Adrenal gland (tissue), 12 donors: Measurements from ENCODE around the gene CYP4F12. TPM values are rescaled to one million over a fixed set of nuclear protein-coding genes. Genes with fewer than 3 reads are reported as not detected.

Experiments
- DNase-seq, 7 donors: peaks; one replicate each; pipeline ENCODE4 v3.0.0-alpha.2; 2019 to 2020
- H3K27ac ChIP-seq, 5 donors: fragments of 200-600 bp; sonication (generic) in 4 of 5; 1 replicate in 3 of 5; 2 replicates in 2 of 5; pipeline versions ENCODE4 v1.5.1 to v1.8.0; 2016 to 2020; ENCODE audit warnings: mild to moderate bottlenecking in 1 of 5
- H3K27me3 ChIP-seq: fragments of 200-600 bp; 2 replicates; pipeline ENCODE4 v1.8.0; 2021
- H3K36me3 ChIP-seq, 2 donors: fragments of 200-600 bp; replicated peaks in 1 of 2; 1 replicate in 1 of 2; 2 replicates in 1 of 2; pipeline versions ENCODE4 v1.5.1 to v1.8.0; 2018 to 2022
- H3K4me1 ChIP-seq, 2 donors: fragments of 200-600 bp; replicated peaks in 1 of 2; 1 replicate in 1 of 2; 2 replicates in 1 of 2; pipeline versions ENCODE4 v1.5.1 to v1.8.0; 2018 to 2021
- H3K4me3 ChIP-seq, 4 donors: fragments of 200-600 bp; sonication (generic) in 3 of 4; one replicate each; pipeline ENCODE4 v1.5.1; 2016 to 2018
- H3K9me3 ChIP-seq, 3 donors: fragments of 200-600 bp; sonication (generic) in 1 of 3; replicated peaks in 1 of 3; 1 replicate in 2 of 3; 2 replicates in 1 of 3; pipeline versions ENCODE4 v1.5.1 to v1.8.0; 2016 to 2021
- CTCF ChIP-seq, 6 experiments: fragments of 450-650 bp in 4 of 6; fragments of 200-600 bp in 2 of 6; sonication (generic) in 1 of 6; IDR thresholded peaks; 1 replicate in 5 of 6; 2 replicates in 1 of 6; pipeline versions ENCODE4 v1.5.1 to v1.8.0; 2016 to 2021; ENCODE audit warnings: antibody characterized with exemption in 6 of 6, mild to moderate bottlenecking in 2 of 6, moderate library complexity in 1 of 6
- POLR2A ChIP-seq, 2 donors: fragments of 450-650 bp; IDR thresholded peaks; one replicate each; pipeline ENCODE4 v1.6.1; 2017; ENCODE audit warnings: antibody characterized with exemption in 2 of 2, mild to moderate bottlenecking in 2 of 2, moderate library complexity in 1 of 2
- whole genome bisulfite sequencing, 4 donors: extraction: QIAGEN DNeasy Blood & Tissue Kit in 2 of 4; methylation state at CpG; one replicate each; pipeline versions ENCODE4 v1.1.5 to v1.1.7; 2013 to 2017; 5-methylcytosine and 5-hydroxymethylcytosine counted together
- intact Hi-C, 2 donors: fragments of 100-400 bp; cut with DNase I; formaldehyde crosslinking; loops; one replicate each; pipeline versions ENCODE4 v1.14.1 to v1.15.0; 2022 to 2023
- polyA plus RNA-seq, 3 donors: library from polyadenylated mRNA; stranded (reverse); fragments of 200-250 nt in 2 of 3; fragments of 350-450 nt in 1 of 3; fragmentation: Illumina TruSeq in 1 of 3; extraction: RNeasy Lipid Tissue Mini Kit (QIAGEN cat#74804) in 1 of 3; gene quantifications; one replicate each; pipeline ENCODE4 v1.2.3, GENCODE V29; 2013 to 2014
- total RNA-seq, 9 donors: library from RNA; depleted of rRNA in 4 of 9; stranded (reverse); fragments of >200 nt in 4 of 9; fragments of 120-200 nt in 1 of 9; fragmentation: NEBNext Ultra II Directional in 1 of 9; extraction: Animal tissue kit (Norgen Biotek cat#: 25700) in 1 of 9; gene quantifications; one replicate each; pipeline versions ENCODE4 v1.1.0 to v1.2.4, GENCODE V29; 2013 to 2023
- donor health status: healthy with polysubstance abuse.
- donor health status: Bipolar disorder and iron deficiency.
- donor health status: DM: yes; HTN: yes; CAD: no.
- donor health status: DM: no; HTN: no; CAD: no.
- donor health status: DM: no; HTN: no; CAD: no.
- donor health status: DM: yes; HTN: yes; CAD: no.

The CYP4F12 gene
- total and polyA plus RNA-seq, 12 donors, result 0.42 to 19.7 (median 2.7) TPM

GRCh38 chr19:15666186-15666585 lies 6.7 kb upstream of the CYP4F12 start:
- 8 to 27% (median 12%) methylated on average over 1 of the region's 1 CpG for WGBS, 4 donors

GRCh38 chr19:15666883-15667282 lies 6.0 kb upstream of the CYP4F12 start:
- DNase-seq, result no peak
- Histone ChIP-seq H3K4me3 (no peak overlapping the region), H3K27ac (no peak overlapping the region), H3K4me1 (no peaks in the 10 kb centered on the region), H3K9me3 (no peaks in the 10 kb centered on the region), H3K27me3 (peaks cover 3% of the 10 kb centered on the region), H3K36me3 (no peaks in the 10 kb centered on the region)
- TF ChIP-seq POLR2A (IDR thresholded peaks at IDR 0.05) (no peak), CTCF (IDR thresholded peaks at IDR 0.05) (no peak)
- intact Hi-C loops, result no loop called here
- WGBS, 4 donors, result 26 to 53% (median 43%) methylated on average over 4 of the region's 4 CpGs; no CpG with 5 or more reads in 1 of the 4 donors

More at GRCh38 chr19:15666186-15666585, 6.7 kb upstream of the CYP4F12 start:
- no peaks in the 10 kb centered on the region for H3K36me3 ChIP-seq
- no peak overlapping the region for H3K4me3 ChIP-seq
- no peak for DNase-seq
- intact Hi-C loops, result no loop called here
- no peaks in the 10 kb centered on the region for H3K4me1 ChIP-seq
- TF ChIP-seq POLR2A (IDR thresholded peaks at IDR 0.05), result no peak
- TF ChIP-seq CTCF (IDR thresholded peaks at IDR 0.05), result no peak
- H3K27ac ChIP-seq, result no peak overlapping the region
- H3K9me3 ChIP-seq, result no peaks in the 10 kb centered on the region
- peaks cover 3% of the 10 kb centered on the region for H3K27me3 ChIP-seq

GRCh38 chr19:15669440-15669839 lies 3.4 kb upstream of the CYP4F12 start:
- 51 to 67% (median 57%) methylated on average over 3 of the region's 3 CpGs for WGBS, 4 donors
- no peak for DNase-seq
- no peak for TF ChIP-seq POLR2A (IDR thresholded peaks at IDR 0.05)
- TF ChIP-seq CTCF (IDR thresholded peaks at IDR 0.05), result no peak
- H3K4me1 ChIP-seq, result peaks cover 6 to 9% of the 10 kb centered on the region in 2 donors
- H3K27ac ChIP-seq, result no peak overlapping the region
- H3K9me3 ChIP-seq, result no peaks in the 10 kb centered on the region
- peaks cover 3% of the 10 kb centered on the region for H3K27me3 ChIP-seq
- H3K36me3 ChIP-seq, result no peaks in the 10 kb centered on the region
- no peak overlapping the region for H3K4me3 ChIP-seq
- intact Hi-C loops, result no loop called here

GRCh38 chr19:15669891-15670290 lies 3.0 kb upstream of the CYP4F12 start:
- H3K4me3 ChIP-seq, result no peak overlapping the region
- TF ChIP-seq POLR2A (IDR thresholded peaks at IDR 0.05) (no peak), CTCF (IDR thresholded peaks at IDR 0.05) (no peak)
- no peak overlapping the region for H3K27ac ChIP-seq
- peaks cover 3% of the 10 kb centered on the region for H3K27me3 ChIP-seq
- peaks cover 6 to 9% of the 10 kb centered on the region in 2 donors for H3K4me1 ChIP-seq
- intact Hi-C loops, result no loop called here
- H3K9me3 ChIP-seq, result no peaks in the 10 kb centered on the region
- H3K36me3 ChIP-seq, result no peaks in the 10 kb centered on the region
- no peak for DNase-seq
- 41 to 76% (median 55%) methylated on average over 4 of the region's 4 CpGs for WGBS, 4 donors
